IMR-90 (cell line): Measurements from ENCODE around the gene MAP2K6. TPM values are rescaled to one million over a fixed set of nuclear protein-coding genes. Genes with fewer than 3 reads are reported as not detected.

ENCODE experiments used
- ATAC-seq: fragments of 200-7000 bp; cut with Tn5 transposase; 2 replicates; pipeline ENCODE4 v1.9.1; 2020; ENCODE audit warnings: low read depth, mild to moderate bottlenecking, moderate library complexity
- BruUV-seq: library from RNA; stranded (reverse); fragments of 400-500 nt; replicated peaks from 2 replicates; lab custom pipeline; 2021; lab: Mats Ljungman, UMichigan
- CTCF ChIA-PET: fragments of 300-600 bp; formaldehyde crosslinking; extraction: SDS; loops from one replicate; lab custom pipeline; 2021; ENCODE audit warnings: antibody characterized with exemption; lab: Yijun Ruan, JAX
- POLR2A ChIA-PET: fragments of 300-600 bp; sonication (Branson Sonifier 250); formaldehyde crosslinking; loops from one replicate; lab custom pipeline; 2022; ENCODE audit warnings: antibody characterized with exemption; ENCODE audit not compliant: unreplicated experiment; lab: Charles Lee
- DNase-seq: peaks from one replicate; pipeline ENCODE4 v3.0.0; 2013
- H2AFZ ChIP-seq: replicated peaks from 2 replicates; pipeline ENCODE3; 2013; ENCODE audit warnings: low read length, mild to moderate bottlenecking; ENCODE audit not compliant: poor library complexity
- H2AK5ac ChIP-seq: 2 replicates; pipeline ENCODE4 v1.6.1; 2013; ENCODE audit warnings: low read depth, low read length, inconsistent platforms
- H2AK9ac ChIP-seq: replicated peaks from 2 replicates; pipeline ENCODE3; 2013; ENCODE audit warnings: mild to moderate bottlenecking, low read depth, low read length, moderate library complexity; ENCODE audit not compliant: poor library complexity
- H2BK120ac ChIP-seq: 2 replicates; pipeline ENCODE4 v1.6.1; 2013; ENCODE audit warnings: low read depth, low read length, inconsistent platforms
- H2BK15ac ChIP-seq: 3 replicates; pipeline ENCODE4 v1.6.1; 2013; ENCODE audit warnings: low read depth, low read length, inconsistent platforms
- H2BK20ac ChIP-seq: 2 replicates; pipeline ENCODE4 v1.6.1; 2013; ENCODE audit warnings: low read depth, mild to moderate bottlenecking, inconsistent platforms, low read length, moderate library complexity
- H2BK5ac ChIP-seq: 2 replicates; pipeline ENCODE4 v1.6.1; 2013; ENCODE audit warnings: mild to moderate bottlenecking, low read depth, low read length, inconsistent platforms; ENCODE audit not compliant: poor library complexity, severe bottlenecking
- H3K14ac ChIP-seq: replicated peaks from 2 replicates; pipeline ENCODE4 v1.6.1; 2013; ENCODE audit warnings: low read depth, low read length, inconsistent platforms
- H3K18ac ChIP-seq: 2 replicates; pipeline ENCODE4 v1.6.1; 2013; ENCODE audit warnings: low read depth, low read length, control low read depth
- H3K23ac ChIP-seq: 2 replicates; pipeline ENCODE4 v1.6.1; 2013; ENCODE audit warnings: low read depth, low read length, inconsistent platforms
- H3K27ac ChIP-seq: 2 replicates; pipeline ENCODE4 v1.5.1; 2013; ENCODE audit warnings: mild to moderate bottlenecking, control low read depth, low read length; ENCODE audit not compliant: insufficient read depth
- H3K27me3 ChIP-seq: 2 replicates; pipeline ENCODE4 v1.6.1; 2013; ENCODE audit warnings: low read length; ENCODE audit not compliant: control insufficient read depth, insufficient read depth
- H3K36me3 ChIP-seq: 2 replicates; pipeline ENCODE4 v1.6.1; 2013; ENCODE audit warnings: low read length, mixed read lengths; ENCODE audit not compliant: control insufficient read depth, insufficient read depth
- H3K4ac ChIP-seq: 2 replicates; pipeline ENCODE4 v1.6.1; 2013; ENCODE audit warnings: low read depth, low read length, inconsistent platforms
- H3K4me1 ChIP-seq: 2 replicates; pipeline ENCODE4 v1.6.1; 2013; ENCODE audit warnings: low read length, mixed read lengths; ENCODE audit not compliant: control insufficient read depth, insufficient read depth
- H3K4me2 ChIP-seq: 2 replicates; pipeline ENCODE4 v1.6.1; 2013; ENCODE audit warnings: low read depth, mild to moderate bottlenecking, control low read depth, low read length, moderate library complexity
- H3K4me3 ChIP-seq: 2 replicates; pipeline ENCODE4 v1.5.1; 2013; ENCODE audit warnings: low read depth, mild to moderate bottlenecking, control low read depth, low read length, moderate library complexity; ENCODE audit not compliant: insufficient read depth
- H3K56ac ChIP-seq: 2 replicates; pipeline ENCODE4 v1.6.1; 2013; ENCODE audit warnings: low read length, inconsistent platforms; ENCODE audit not compliant: insufficient read depth; ENCODE audit errors: extremely low read depth
- H3K79me1 ChIP-seq, 2 experiments: 2 replicates each; pipeline ENCODE4 v1.6.1; 2013; ENCODE audit warnings: low read length in 2 of 2, inconsistent platforms in 1 of 2, low read depth in 1 of 2
- H3K9ac ChIP-seq: 2 replicates; pipeline ENCODE4 v1.6.1; 2013; ENCODE audit warnings: low read depth, low read length, control low read depth
- H3K9me1 ChIP-seq: 2 replicates; pipeline ENCODE4 v1.6.1; 2013; ENCODE audit warnings: low read length, inconsistent platforms; ENCODE audit not compliant: insufficient read depth
- H3K9me3 ChIP-seq: 2 replicates; pipeline ENCODE4 v1.6.1; 2013; ENCODE audit warnings: low read length; ENCODE audit not compliant: control insufficient read depth, insufficient read depth
- H4K20me1 ChIP-seq: 2 replicates; pipeline ENCODE4 v1.6.1; 2013; ENCODE audit warnings: low read length, inconsistent platforms; ENCODE audit not compliant: insufficient read depth
- H4K5ac ChIP-seq: 2 replicates; pipeline ENCODE4 v1.6.1; 2013; ENCODE audit warnings: mild to moderate bottlenecking, low read depth, low read length, control low read depth
- H4K8ac ChIP-seq, 2 experiments: 2 replicates each; pipeline ENCODE4 v1.6.1; 2013; ENCODE audit warnings: low read depth in 2 of 2, low read length in 2 of 2, control low read depth in 1 of 2, inconsistent platforms in 1 of 2
- H4K91ac ChIP-seq: 2 replicates; pipeline ENCODE4 v1.6.1; 2013; ENCODE audit warnings: low read depth, low read length, inconsistent platforms; ENCODE audit not compliant: insufficient read depth
- BHLHE40 ChIP-seq: fragments of 150-350 bp; IDR thresholded peaks from 2 replicates; pipeline ENCODE4 v1.6.1; 2016; ENCODE audit warnings: mild to moderate bottlenecking, low read depth, low read length
- CEBPB ChIP-seq: IDR thresholded peaks from 2 replicates; pipeline ENCODE4 v1.6.1; 2012; ENCODE audit warnings: low read depth, low read length, improper control_type of control experiment
- CHD1 ChIP-seq: IDR thresholded peaks from 2 replicates; pipeline ENCODE4 v1.6.1; 2012; ENCODE audit warnings: low read depth, low read length, improper control_type of control experiment
- ELK1 ChIP-seq: fragments of 150-350 bp; IDR thresholded peaks from 2 replicates; pipeline ENCODE4 v1.6.1; 2016; ENCODE audit warnings: low read depth, mild to moderate bottlenecking, low read length, moderate library complexity, borderline replicate concordance
- FOS ChIP-seq: fragments of 150-350 bp; IDR thresholded peaks from 2 replicates; pipeline ENCODE4 v1.6.1; 2016; ENCODE audit warnings: low read depth, low read length
- MAFK ChIP-seq: IDR thresholded peaks from 2 replicates; pipeline ENCODE4 v1.6.1; 2012; ENCODE audit warnings: low read depth, low read length, improper control_type of control experiment
- MAZ ChIP-seq: IDR thresholded peaks from 2 replicates; pipeline ENCODE4 v1.6.1; 2012; ENCODE audit warnings: low read depth, mild to moderate bottlenecking, low read length, improper control_type of control experiment, moderate library complexity, borderline replicate concordance
- NFE2L2 ChIP-seq: fragments of 150-350 bp; IDR thresholded peaks from 2 replicates; pipeline ENCODE4 v1.6.1; 2016; ENCODE audit warnings: low read depth, mild to moderate bottlenecking, low read length
- POLR2A ChIP-seq: IDR thresholded peaks from 2 replicates; pipeline ENCODE4 v1.6.1; 2012; ENCODE audit warnings: mild to moderate bottlenecking, low read depth, low read length
- RAD21 ChIP-seq: IDR thresholded peaks from 2 replicates; pipeline ENCODE4 v1.6.1; 2012; ENCODE audit warnings: low read length, improper control_type of control experiment
- RCOR1 ChIP-seq: IDR thresholded peaks from 2 replicates; pipeline ENCODE4 v1.6.1; 2012; ENCODE audit warnings: mild to moderate bottlenecking, low read length, improper control_type of control experiment; ENCODE audit not compliant: insufficient replicate concordance
- RFX5 ChIP-seq: IDR thresholded peaks from 2 replicates; pipeline ENCODE4 v1.8.0; 2012; ENCODE audit warnings: low read depth, mild to moderate bottlenecking, low read length, moderate library complexity
- USF2 ChIP-seq: fragments of 150-350 bp; IDR thresholded peaks from 2 replicates; pipeline ENCODE4 v1.6.1; 2017; ENCODE audit warnings: mild to moderate bottlenecking, antibody characterized with exemption, low read length, low read depth
- WGBS, 2 experiments: methylation state at CpG; one replicate each; pipeline versions ENCODE4 v1.1.5 to v1.1.7; 2013; ENCODE audit warnings: missing lambda C conversion rate in 2 of 2; ENCODE audit not compliant: insufficient read length in 1 of 2; ENCODE audit errors: extremely low coverage in 2 of 2; 5-methylcytosine and 5-hydroxymethylcytosine counted together
- dilution Hi-C: fragments of 300-500 bp; cut with HindIII; formaldehyde crosslinking; loops from one replicate; pipeline ENCODE4 v1.14.3; 2018; ENCODE audit warnings: low sequenced_read_pairs; ENCODE audit not compliant: unreplicated experiment
- in situ Hi-C: fragments of 300-500 bp; cut with MboI; formaldehyde crosslinking; loops from 3 replicates; pipeline ENCODE4 v1.14.3; 2019; ENCODE audit warnings: low sequenced_read_pairs, inconsistent platforms, mixed read lengths
- intact Hi-C: fragments of 100-400 bp; cut with micrococcal nuclease; formaldehyde crosslinking; loops from 2 replicates; pipeline ENCODE4 v1.10.0; 2022
- polyA plus RNA-seq, 3 experiments: library from polyadenylated mRNA; depleted of rRNA; stranded (reverse); fragments of >200 nt; gene quantifications; 2 replicates each; pipeline ENCODE4 v1.2.3, GENCODE V29; 2012; ENCODE audit warnings: low replicate concordance in 1 of 3
- total RNA-seq: library from RNA; depleted of rRNA; stranded (reverse); fragments of >200 nt; gene quantifications from 2 replicates; pipeline ENCODE4 v1.2.3, GENCODE V29; 2012

Gene MAP2K6
- total and polyA plus RNA-seq, 2 of the 4 experiments (the other 2 are of a cell fraction) = 2.4 to 5.7 TPM

- dilution Hi-C loops = no loop called here
- no CpG with 5 or more reads among the region's 5 CpGs for WGBS, 2 experiments
- no TSS peak for BruUV-seq
- Histone ChIP-seq H3K36me3 (no peaks in the 10 kb centered on the region), H3K27ac (no peak overlapping the region), H3K4me3 (no peak overlapping the region), H3K9me1 (peaks cover under 1% of the 10 kb centered on the region; the same call in 1 of the 2 replicates), H2BK15ac (peak overlapping the region; percentile 88; the same call in 2 of the 3 replicates), H4K91ac (peak overlapping the region; percentile 52; the same call in 1 of the 2 replicates), H3K18ac (peak overlapping the region; percentile 85), H2AK5ac (no peak overlapping the region), H3K9me3 (peaks cover 2% of the 10 kb centered on the region; the same call in 1 of the 2 replicates), H4K20me1 (no peaks in the 10 kb centered on the region), H3K23ac (peak overlapping the region; percentile 8; the same call in 1 of the 2 replicates), H4K8ac (peak overlapping the region; percentile 8 to 16; a peak in 1 of 4 replicates), H3K56ac (no peak overlapping the region), H3K79me1 (no peaks in the 10 kb centered on the region), H3K14ac (peak overlapping the region; percentile 55), H3K4me2 (no peak overlapping the region), H3K27me3 (no peaks in the 10 kb centered on the region), H2AK9ac (no peak overlapping the region), H2AFZ (no peak overlapping the region), H2BK120ac (peak overlapping the region; percentile 92), H2BK20ac (peak overlapping the region; percentile 80), H4K5ac (peak overlapping the region; percentile 54), H3K4ac (peak overlapping the region; percentile 62; the same call in 1 of the 2 replicates), H3K9ac (no peak overlapping the region), H2BK5ac (no peak overlapping the region), H3K4me1 (peaks cover 8% of the 10 kb centered on the region)
- intact Hi-C loops = no loop called here
- no peak for DNase-seq
- CTCF ChIA-PET = interaction anchor here (0.9 to 1.6 kb wide), 2 partner anchors 19 to 579 kb away, joined by 4 read pairs; no protein-coding TSS in a partner anchor
- in situ Hi-C loops = no loop called here
- TF ChIP-seq MAFK (no peak), BHLHE40 (no peak), CEBPB (no peak), RFX5 (no peak), CHD1 (no peak), ELK1 (no peak), FOS (no peak), NFE2L2 (no peak), USF2 (no peak), POLR2A (no peak), RCOR1 (no peak), RAD21 (no peak), MAZ (no peak)
- no peak for ATAC-seq
- POLR2A ChIA-PET = no interaction called here
Measured at GRCh38 chr17:69588827-69589239, 174.3 kb downstream of the MAP2K6 start.
